K562 (cell line): Measurements from ENCODE around the gene RPP21. TPM values are rescaled to one million over a fixed set of nuclear protein-coding genes. Genes with fewer than 3 reads are reported as not detected.

Experiments
- BRCA1 ChIP-seq, 2 experiments: fragments of 450-650 bp in 1 of 2; sonication (generic) in 1 of 2; formaldehyde crosslinking in 1 of 2; IDR thresholded peaks; 2 replicates each; pipeline versions ENCODE4 v1.5.0 to v1.6.1; 2017 to 2020; ENCODE audit warnings: mild to moderate bottlenecking in 1 of 2, missing genetic modification reagents in 1 of 2
- BRF1 ChIP-seq: IDR thresholded peaks from 3 replicates; pipeline ENCODE4 v1.6.1; 2011; ENCODE audit warnings: borderline replicate concordance, mild to moderate bottlenecking; ENCODE audit not compliant: insufficient read length; ENCODE audit errors: extremely low read depth
- CXXC5 ChIP-seq: fragments of 250-450 bp; sonication (Bioruptor Pico); IDR thresholded peaks from 2 replicates; pipeline ENCODE4 v1.8.0; 2022; ENCODE audit warnings: inconsistent platforms, mild to moderate bottlenecking, moderate library complexity
- EP300 ChIP-seq: IDR thresholded peaks from 2 replicates; pipeline ENCODE4 v1.6.1; 2012; ENCODE audit warnings: low read length, improper control_type of control experiment
- HNRNPH1 ChIP-seq: fragments of 200-400 bp; formaldehyde crosslinking; optimal IDR thresholded peaks from 2 replicates; pipeline ENCODE3; 2017; ENCODE audit warnings: low read depth, mild to moderate bottlenecking, low read length, moderate library complexity
- KLF10 ChIP-seq: fragments of 250-450 bp; sonication (Bioruptor Pico); IDR thresholded peaks from 2 replicates; pipeline ENCODE4 v1.6.1; 2021; ENCODE audit warnings: matching md5 sums
- MYBL2 ChIP-seq, 2 experiments: fragments of 450-650 bp in 1 of 2; sonication (generic) in 1 of 2; formaldehyde crosslinking in 1 of 2; IDR thresholded peaks; 2 replicates each; pipeline versions ENCODE4 v1.6.1 to v1.8.1; 2017 to 2022; ENCODE audit warnings: borderline replicate concordance in 1 of 2, inconsistent platforms in 1 of 2, low read depth in 1 of 2, mild to moderate bottlenecking in 1 of 2, missing genetic modification reagents in 1 of 2, moderate library complexity in 1 of 2
- NONO ChIP-seq, 2 experiments: fragments of 200-400 bp in 1 of 2; fragments of 450-650 bp in 1 of 2; formaldehyde crosslinking in 1 of 2; IDR thresholded peaks; 2 replicates each; pipeline ENCODE4 v1.6.1; 2017; ENCODE audit warnings: low read depth in 2 of 2, mild to moderate bottlenecking in 2 of 2, moderate library complexity in 2 of 2, low read length in 1 of 2
- PCBP2 ChIP-seq: fragments of 200-400 bp; formaldehyde crosslinking; IDR thresholded peaks from 2 replicates; pipeline ENCODE4 v1.6.1; 2018; ENCODE audit warnings: low read length, low read depth, mild to moderate bottlenecking, moderate library complexity; ENCODE audit not compliant: poor library complexity, severe bottlenecking
- POLR2AphosphoS2 ChIP-seq: IDR thresholded peaks from 2 replicates; pipeline ENCODE4 v1.6.1; 2012; ENCODE audit warnings: low read length, improper control_type of control experiment
- PREB ChIP-seq: sonication (generic); formaldehyde crosslinking; IDR thresholded peaks from 2 replicates; pipeline ENCODE4 v1.8.1; 2023; ENCODE audit warnings: mild to moderate bottlenecking, missing genetic modification reagents
- RNF219 ChIP-seq: fragments of 250-450 bp; sonication (Bioruptor Pico); IDR thresholded peaks from 2 replicates; pipeline ENCODE4 v1.5.0; 2022; ENCODE audit warnings: mild to moderate bottlenecking
- SMAD1 ChIP-seq: fragments of 150-350 bp; IDR thresholded peaks from 2 replicates; pipeline ENCODE4 v1.6.1; 2014; ENCODE audit warnings: low read length, low read depth; ENCODE audit not compliant: partially characterized antibody
- TAF9B ChIP-seq: fragments of 450-650 bp; IDR thresholded peaks from 2 replicates; pipeline ENCODE4 v1.6.1; 2018; ENCODE audit warnings: mild to moderate bottlenecking; ENCODE audit not compliant: partially characterized antibody
- USF1 ChIP-seq: sonication (generic); formaldehyde crosslinking; IDR thresholded peaks from 2 replicates; pipeline ENCODE4 v1.9.0; 2022; ENCODE audit warnings: mild to moderate bottlenecking, missing genetic modification reagents
- ZBTB26 ChIP-seq: fragments of 450-650 bp; formaldehyde crosslinking; IDR thresholded peaks from 2 replicates; pipeline ENCODE4 v1.4.0; 2022; ENCODE audit warnings: missing genetic modification characterization
- ZNF445 ChIP-seq: fragments of 250-450 bp; sonication (Bioruptor Pico); IDR thresholded peaks from 2 replicates; pipeline ENCODE4 v1.4.0; 2020; ENCODE audit warnings: low read depth, mild to moderate bottlenecking, moderate library complexity
- ZNF507 ChIP-seq: conservative IDR thresholded peaks from 2 replicates; pipeline ENCODE4 v1.6.1; 2017; ENCODE audit warnings: missing genetic modification characterization, missing compliant biosample characterization
- polyA plus RNA-seq, 8 experiments: library from polyadenylated mRNA; depleted of rRNA in 4 of 8; stranded (reverse) in 5 of 8; unstranded in 3 of 8; fragments of >200 nt; fragmentation: Nextera tagmentation in 2 of 8; fragmentation: Illumina TruSeq in 1 of 8; extraction: Ambion mirVana in 2 of 8; extraction: Trizol in 1 of 8; gene quantifications; 2 replicates each; pipeline versions ENCODE4 v1.2.1 to v1.2.3, GENCODE V29; 2011 to 2014; ENCODE audit warnings: inconsistent platforms in 1 of 8, missing spikeins in 1 of 8
- total RNA-seq, 7 experiments: library from RNA; depleted of rRNA in 6 of 7; stranded (reverse); fragments of >200 nt in 6 of 7; fragmentation: Illumina TruSeq in 2 of 7; extraction: Trizol in 2 of 7; gene quantifications; 2 replicates each; pipeline versions ENCODE4 v1.2.1 to v1.2.3, GENCODE V29; 2011 to 2021; ENCODE audit warnings: low replicate concordance in 1 of 7
- TF ChIP-seq, protein P1 (sequence below): fragments of 450-650 bp; IDR thresholded peaks from 2 replicates; pipeline ENCODE4 v1.6.1; 2016

Gene RPP21
- total and polyA plus RNA-seq, 9 of the 15 experiments (the other 6 are each of a cell fraction or from before 2014, with no cell fraction given) = 62.1 to 362 (median 166) TPM

GRCh38 chr6:30344191-30344867 lies 627 bp upstream of the RPP21 start (continued):
- TF ChIP-seq ZBTB26 (CRISPR knock-in tag) (no peak), SMAD1 (no peak), EP300 (peak; percentile 73; the same call in 1 of the 2 replicates), PCBP2 (no peak), MYBL2 (IDR thresholded peaks at IDR 0.05; ENCODE audit: low read depth) (no peak), MYBL2 (CRISPR knock-in tag; IDR thresholded peaks at IDR 0.05; ENCODE audit: borderline replicate concordance) (no peak), RNF219 (CRISPR knock-in tag) (no peak), CXXC5 (CRISPR knock-in tag) (no peak), BRCA1 (IDR thresholded peaks at IDR 0.05) (no peak), BRCA1 (CRISPR knock-in tag; IDR thresholded peaks at IDR 0.05) (no peak), BRF1 (no peak), ZNF445 (CRISPR knock-in tag) (no peak), TAF9B (no peak), ZNF507 (tag) (no peak), NONO (IDR thresholded peaks at IDR 0.05; ENCODE audit: low read depth in 2 of 2, low read length in 1 of 2) (no peak), PREB (CRISPR knock-in tag) (no peak), POLR2AphosphoS2 (no peak), USF1 (CRISPR knock-in tag) (no peak; the same call in 1 of the 2 replicates), KLF10 (no peak), HNRNPH1 (no peak)
- TF ChIP-seq, protein P1, sequence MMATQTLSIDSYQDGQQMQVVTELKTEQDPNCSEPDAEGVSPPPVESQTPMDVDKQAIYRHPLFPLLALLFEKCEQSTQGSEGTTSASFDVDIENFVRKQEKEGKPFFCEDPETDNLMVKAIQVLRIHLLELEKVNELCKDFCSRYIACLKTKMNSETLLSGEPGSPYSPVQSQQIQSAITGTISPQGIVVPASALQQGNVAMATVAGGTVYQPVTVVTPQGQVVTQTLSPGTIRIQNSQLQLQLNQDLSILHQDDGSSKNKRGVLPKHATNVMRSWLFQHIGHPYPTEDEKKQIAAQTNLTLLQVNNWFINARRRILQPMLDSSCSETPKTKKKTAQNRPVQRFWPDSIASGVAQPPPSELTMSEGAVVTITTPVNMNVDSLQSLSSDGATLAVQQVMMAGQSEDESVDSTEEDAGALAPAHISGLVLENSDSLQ = peak; percentile 30
